HG03520 (cell line): ENCODE results near the gene FLCN.

Source experiments
- ATAC-seq: cut with Tn5 transposase; IDR thresholded peaks from one replicate; pipeline ENCODE4 v1.9.1; 2021; ENCODE audit warnings: mild to moderate bottlenecking, moderate library complexity; ENCODE audit not compliant: unreplicated experiment

Gene FLCN

DNA sequence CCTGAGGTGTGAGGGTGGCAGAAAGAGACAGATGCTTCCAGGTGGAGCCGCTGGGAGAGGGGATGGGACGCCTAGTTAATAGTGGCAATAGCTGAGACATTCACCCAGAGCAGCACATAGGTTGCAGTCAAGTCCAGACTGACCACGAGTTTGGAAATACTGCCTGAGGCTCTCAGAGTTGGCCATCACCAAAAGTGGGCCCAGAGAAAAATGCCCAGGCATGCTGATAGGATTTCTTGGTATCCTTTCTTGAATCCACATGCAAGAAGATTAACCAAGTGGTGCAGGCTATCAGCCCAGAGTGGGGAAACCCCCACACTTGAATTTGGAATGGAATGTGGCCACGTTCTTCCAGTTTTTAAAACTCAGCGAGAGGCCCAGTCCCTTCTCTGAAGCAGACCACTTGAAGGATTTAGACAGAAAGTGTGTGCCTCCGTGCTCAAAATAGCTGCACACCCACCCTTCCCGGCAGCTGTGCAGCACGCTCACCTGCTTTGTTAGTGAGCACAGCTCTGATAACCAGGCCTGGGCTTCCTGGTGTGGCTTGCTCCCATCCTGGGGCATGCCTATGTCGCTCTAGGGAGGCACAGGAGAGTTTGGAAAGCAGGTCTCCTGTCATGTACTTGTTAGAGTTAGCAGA, 66.5 kb downstream of the FLCN start:
- ATAC-seq: no peak

- ATAC-seq: no peak
Measured at GRCh38 chr17:17169396-17169795, 67.6 kb downstream of the FLCN start.

- ATAC-seq: no peak
Measured at GRCh38 chr17:17168401-17168800, 68.6 kb downstream of the FLCN start.

- no peak for ATAC-seq
Measured at GRCh38 chr17:17167986-17168385, 69.0 kb downstream of the FLCN start.

- no peak for ATAC-seq
Measured at GRCh38 chr17:17167356-17167755, 69.6 kb downstream of the FLCN start.

- ATAC-seq: no peak
Measured at GRCh38 chr17:17166446-17166845, 70.5 kb downstream of the FLCN start.

DNA sequence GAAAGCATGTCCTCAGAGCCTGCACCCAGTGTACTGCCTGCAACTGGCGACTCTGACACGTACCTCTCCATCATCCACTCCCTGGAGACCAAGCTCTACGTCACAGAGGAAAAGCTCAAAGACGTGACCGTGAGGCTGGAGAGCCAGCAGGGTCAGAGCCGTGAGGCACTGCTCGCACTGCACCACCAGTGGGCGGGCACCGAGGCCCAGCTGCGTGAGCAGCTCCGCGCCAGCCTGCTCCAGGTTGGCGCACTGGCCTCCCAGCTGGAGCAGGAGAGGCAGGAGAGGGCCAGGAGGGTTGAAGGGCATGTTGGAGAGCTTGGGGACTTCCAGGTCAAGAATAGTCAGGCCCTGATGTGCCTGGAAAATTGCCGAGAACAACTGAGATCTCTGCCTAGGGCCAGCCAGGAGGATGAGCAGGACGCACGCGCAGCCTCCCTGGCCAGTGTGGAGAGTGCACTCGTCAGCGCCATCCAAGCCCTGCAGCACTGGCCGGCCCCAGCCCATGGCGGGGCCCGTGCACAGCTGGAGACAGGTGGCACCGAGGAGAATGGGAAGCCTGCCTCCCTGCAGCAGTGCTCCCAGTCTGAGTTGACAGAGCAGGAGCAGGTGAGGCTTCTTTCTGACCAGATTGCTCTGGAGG, 71.2 kb downstream of the FLCN start:
- no peak for ATAC-seq

DNA sequence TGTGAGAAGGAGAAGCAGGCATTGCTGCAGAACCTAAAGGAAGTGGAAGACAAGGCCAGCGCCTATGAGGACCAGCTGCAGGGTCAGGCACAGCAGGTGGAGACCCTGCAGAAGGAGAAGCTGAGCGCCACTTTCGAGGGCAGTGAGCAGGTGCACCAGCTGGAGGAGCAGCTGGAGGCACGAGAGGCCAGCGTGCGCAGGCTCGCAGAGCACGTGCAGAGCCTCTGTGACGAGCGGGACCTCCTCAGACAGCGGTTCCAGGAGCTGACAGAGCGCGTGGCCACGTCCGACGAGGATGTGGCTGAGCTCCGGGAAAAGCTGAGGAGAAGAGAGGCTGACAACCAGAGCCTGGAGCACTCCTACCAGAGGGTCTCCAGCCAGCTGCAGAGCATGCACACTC, 72.3 kb downstream of the FLCN start:
- ATAC-seq: no peak

DNA sequence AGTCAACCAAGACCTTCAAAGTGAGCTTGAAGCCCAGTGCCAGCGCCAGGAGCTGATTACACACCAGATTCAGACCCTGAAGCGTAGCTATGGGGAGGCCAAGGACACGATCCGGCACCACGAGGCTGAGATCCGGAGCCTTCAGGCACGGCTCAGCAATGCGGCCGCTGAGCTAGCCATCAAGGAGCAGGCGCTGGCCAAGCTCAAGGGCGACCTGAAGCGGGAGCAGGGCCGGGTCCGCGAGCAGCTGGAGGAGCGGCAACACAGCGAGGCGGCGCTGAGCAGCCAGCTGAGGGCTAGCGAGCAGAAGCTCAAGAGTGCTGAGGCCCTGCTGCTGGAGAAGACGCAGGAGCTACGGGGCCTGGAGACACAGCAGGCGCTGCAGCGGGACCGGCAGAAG, 72.8 kb downstream of the FLCN start:
- no peak for ATAC-seq
